A673 (cell line): Measurements from ENCODE around the gene TMEM176A. TPM values are rescaled to one million over a fixed set of nuclear protein-coding genes. Genes with fewer than 3 reads are reported as not detected.

ENCODE experiments used
- BruUV-seq: library from RNA; stranded (reverse); fragments of 400-500 nt; replicated peaks from 2 replicates; lab custom pipeline; 2021; lab: Mats Ljungman, UMichigan
- CTCF ChIA-PET: fragments of 300-600 bp; sonication (Branson Sonifier 250); formaldehyde crosslinking; loops from one replicate; lab custom pipeline; 2022; ENCODE audit warnings: antibody characterized with exemption; lab: Charles Lee
- POLR2A ChIA-PET: fragments of 300-600 bp; sonication (Branson Sonifier 250); formaldehyde crosslinking; loops from one replicate; lab custom pipeline; 2022; ENCODE audit warnings: antibody characterized with exemption; ENCODE audit not compliant: low non-redundant PET; lab: Charles Lee
- DNase-seq: peaks from one replicate; pipeline ENCODE4 v3.0.0-alpha.2; 2015; ENCODE audit warnings: low spot score
- H3K27ac ChIP-seq: fragments of 200-600 bp; sonication (generic); 2 replicates; pipeline ENCODE4 v1.5.1; 2016; ENCODE audit warnings: mixed run types, low read depth, mild to moderate bottlenecking, mixed read lengths, antibody characterized with exemption, low read length; ENCODE audit not compliant: poor library complexity, severe bottlenecking
- H3K27me3 ChIP-seq: fragments of 200-600 bp; sonication (generic); replicated peaks from 2 replicates; pipeline ENCODE4 v1.6.1; 2017; ENCODE audit warnings: mixed run types, low read depth, mild to moderate bottlenecking, mixed read lengths, antibody characterized with exemption, low read length; ENCODE audit not compliant: insufficient read depth, poor library complexity
- H3K36me3 ChIP-seq: fragments of 200-600 bp; sonication (generic); 2 replicates; pipeline ENCODE4 v1.6.1; 2016; ENCODE audit warnings: mixed run types, mild to moderate bottlenecking, mixed read lengths, antibody characterized with exemption, low read length; ENCODE audit not compliant: insufficient read depth, poor library complexity, severe bottlenecking
- H3K4me1 ChIP-seq: fragments of 200-600 bp; sonication (generic); 2 replicates; pipeline ENCODE4 v1.6.1; 2017; ENCODE audit warnings: mixed run types, mild to moderate bottlenecking, mixed read lengths, antibody characterized with exemption, low read length; ENCODE audit not compliant: insufficient read depth, poor library complexity, severe bottlenecking
- H3K4me3 ChIP-seq: fragments of 200-600 bp; sonication (generic); 2 replicates; pipeline ENCODE4 v1.5.1; 2016; ENCODE audit warnings: low read depth, mixed run types, mild to moderate bottlenecking, mixed read lengths, low read length; ENCODE audit not compliant: poor library complexity, severe bottlenecking
- H3K9me3 ChIP-seq: fragments of 200-600 bp; sonication (generic); 2 replicates; pipeline ENCODE4 v1.6.1; 2016; ENCODE audit warnings: mixed run types, low read depth, mild to moderate bottlenecking, mixed read lengths, antibody characterized with exemption, low read length; ENCODE audit not compliant: poor library complexity, severe bottlenecking
- CTCF ChIP-seq: fragments of 300-800, 200-600 bp; sonication (generic); conservative IDR thresholded peaks from 2 replicates; pipeline ENCODE4 v1.5.1; 2017; ENCODE audit warnings: low read depth, mild to moderate bottlenecking, antibody characterized with exemption, low read length, moderate library complexity, mixed read lengths
- EZH2 ChIP-seq: fragments of 200-600 bp; sonication (generic); IDR thresholded peaks from 2 replicates; pipeline ENCODE4 v1.6.1; 2017; ENCODE audit warnings: borderline replicate concordance, low read depth, mild to moderate bottlenecking, mixed read lengths, antibody characterized with exemption, low read length; ENCODE audit not compliant: poor library complexity, severe bottlenecking
- intact Hi-C: fragments of 100-400 bp; cut with micrococcal nuclease; formaldehyde crosslinking; loops from one replicate; pipeline ENCODE4 v1.10.0; 2022; ENCODE audit not compliant: unreplicated experiment
- total RNA-seq: library from RNA; stranded (reverse); gene quantifications from 2 replicates; pipeline ENCODE4 v1.2.3, GENCODE V29; 2021

TMEM176A gene
- total RNA-seq, 1 experiment from 2014 or later: 2.9 TPM

- DNase-seq: peak; percentile 88
- Histone ChIP-seq H3K36me3 (no peaks in the 10 kb centered on the region), H3K4me3 (no peak overlapping the region), H3K9me3 (no peaks in the 10 kb centered on the region), H3K27ac (no peak overlapping the region), H3K4me1 (peaks cover 13% of the 10 kb centered on the region), H3K27me3 (no peaks in the 10 kb centered on the region)
- TF ChIP-seq EZH2 (no peak), CTCF (peak; percentile 91)
- ChIA-PET CTCF (interaction anchor here (0.6 kb wide), 1 partner anchor 100 kb away, joined by 4 read pairs; no protein-coding TSS in a partner anchor), POLR2A (no interaction called here)
- BruUV-seq: no TSS peak
- intact Hi-C loops: loop anchor here (1.0 to 2.0 kb wide), 3 partner anchors 28 to 209 kb away; no protein-coding TSS in a partner anchor
Observed at GRCh38 chr7:150778738-150779301, 21.7 kb upstream of the TMEM176A start.

- no peaks in the 10 kb centered on the region for H3K27me3 ChIP-seq
- H3K36me3 ChIP-seq: no peaks in the 10 kb centered on the region
- no peak overlapping the region for H3K4me3 ChIP-seq
- peaks cover 27% of the 10 kb centered on the region for H3K4me1 ChIP-seq
- BruUV-seq: no TSS peak
- ChIA-PET POLR2A (no interaction called here), CTCF (no interaction called here)
- no peaks in the 10 kb centered on the region for H3K9me3 ChIP-seq
- intact Hi-C loops: no loop called here
- no peak for TF ChIP-seq EZH2
- TF ChIP-seq CTCF: no peak
- no peak for DNase-seq
- no peak overlapping the region for H3K27ac ChIP-seq
Observed at GRCh38 chr7:150780292-150780691, 20.3 kb upstream of the TMEM176A start.

GRCh38 chr7:150781103-150781502 lies 19.5 kb upstream of the TMEM176A start:
- no peaks in the 10 kb centered on the region for H3K27me3 ChIP-seq
- H3K36me3 ChIP-seq: no peaks in the 10 kb centered on the region
- no TSS peak for BruUV-seq

More at GRCh38 chr7:150781103-150781502, 19.5 kb upstream of the TMEM176A start:
- peak; percentile 32 for DNase-seq
- ChIA-PET CTCF (no interaction called here), POLR2A (no interaction called here)
- TF ChIP-seq EZH2: no peak
- TF ChIP-seq CTCF: no peak
- Histone ChIP-seq H3K4me1 (peaks cover 35% of the 10 kb centered on the region), H3K9me3 (no peaks in the 10 kb centered on the region), H3K27ac (no peak overlapping the region), H3K4me3 (no peak overlapping the region)
- intact Hi-C loops: no loop called here
